Activated CD4-positive, alpha-beta T cell treated with anti-CD3 and anti-CD28 coated beads, Interleukin-2, Interleukin-4, amounts not matched to agents 100 ng/mL and 50 ng/mL, durations not matched to agents 16 hours and 8 hours (primary cell): ENCODE results near the gene IP6K1.
"Not testable (repeated sequence)": the region's sequence is repeated elsewhere in the genome, so short reads cannot be mapped to it uniquely, and the experiment has no call there.

Source experiments
- DNase-seq: peaks from one replicate; pipeline ENCODE4 v3.0.0-alpha.2; 2020; ENCODE audit warnings: low spot score

The IP6K1 gene

DNA sequence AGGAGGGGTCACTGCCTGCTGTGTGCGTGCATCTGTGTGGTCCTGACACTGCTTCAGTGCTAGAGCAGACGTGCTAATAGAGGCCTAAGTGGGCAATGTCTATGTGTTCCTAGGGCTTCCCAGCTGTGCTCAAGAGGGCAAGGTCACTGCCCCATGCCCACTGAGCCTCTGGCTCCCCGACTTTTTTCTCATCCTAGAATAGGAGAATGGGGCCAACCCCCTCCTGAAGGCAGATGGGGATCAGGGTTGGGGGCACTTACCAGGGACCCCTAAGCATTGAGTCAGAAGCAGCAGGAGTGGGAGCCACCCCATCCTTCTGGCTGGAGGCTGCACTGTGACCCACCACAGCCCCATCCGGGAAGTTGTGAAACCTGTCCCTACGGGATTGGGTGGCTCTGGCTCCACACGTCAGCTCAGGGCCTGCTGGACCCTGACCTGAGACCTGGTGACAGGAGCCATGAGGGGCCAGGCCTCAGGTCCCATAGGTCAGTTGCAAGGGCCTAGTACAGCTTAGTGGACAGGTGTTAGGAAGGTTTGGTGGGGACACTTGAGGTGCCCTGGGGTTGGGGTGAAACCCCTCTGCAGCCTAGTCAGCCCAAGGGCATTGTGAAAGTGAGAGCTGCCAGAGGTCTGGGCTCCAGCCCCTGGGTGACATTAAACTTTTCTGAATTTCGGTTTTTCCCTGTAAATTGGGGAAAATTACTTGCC lies 97.8 kb downstream of the IP6K1 start:
- not testable (repeated sequence) for DNase-seq

DNA sequence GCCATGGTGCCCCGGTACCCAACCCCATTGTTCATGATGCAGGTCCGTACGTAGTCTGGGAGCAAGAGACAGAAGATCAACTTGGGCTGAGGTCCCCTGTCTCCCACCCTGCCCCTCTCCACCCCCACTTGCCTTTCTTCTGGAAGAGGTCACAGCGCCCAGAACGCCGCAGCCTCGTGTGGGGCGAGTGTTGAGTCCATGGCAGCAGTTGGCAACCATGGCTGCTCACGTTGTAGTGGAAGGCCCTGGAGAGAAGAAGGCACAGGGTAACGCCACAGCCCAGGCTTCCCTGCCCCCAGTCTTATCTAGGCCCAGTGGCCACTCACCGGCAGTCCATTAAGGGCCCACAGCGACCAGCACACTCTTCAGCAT lies 98.9 kb downstream of the IP6K1 start:
- DNase-seq, result not testable (repeated sequence)

- DNase-seq, result peak; percentile 30
Observed at GRCh38 chr3:49686769-49687423, 99.4 kb downstream of the IP6K1 start.

DNA sequence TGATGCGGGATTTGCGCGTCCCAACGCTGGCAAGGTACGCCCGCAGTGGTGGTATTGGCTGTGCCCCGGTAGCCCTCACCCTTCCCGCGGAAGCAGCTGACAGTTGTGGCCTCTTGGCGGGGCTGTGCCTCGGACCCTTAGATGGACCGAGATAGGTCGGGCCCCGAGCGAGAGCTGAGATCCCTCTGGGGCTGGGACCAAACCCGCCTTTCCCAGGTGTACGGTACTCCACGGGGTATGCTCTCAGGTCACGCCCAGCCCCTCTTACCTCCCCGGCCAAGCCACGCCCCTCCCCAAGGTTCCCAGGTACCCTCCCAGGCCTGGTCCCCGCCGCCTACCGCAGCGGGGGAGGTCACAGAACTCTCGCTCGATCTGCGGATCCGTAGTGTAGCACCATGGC lies 100.0 kb downstream of the IP6K1 start:
- not testable (repeated sequence) for DNase-seq

- not testable (repeated sequence) for DNase-seq
Observed at GRCh38 chr3:49685846-49686245, 100.5 kb downstream of the IP6K1 start.

DNA sequence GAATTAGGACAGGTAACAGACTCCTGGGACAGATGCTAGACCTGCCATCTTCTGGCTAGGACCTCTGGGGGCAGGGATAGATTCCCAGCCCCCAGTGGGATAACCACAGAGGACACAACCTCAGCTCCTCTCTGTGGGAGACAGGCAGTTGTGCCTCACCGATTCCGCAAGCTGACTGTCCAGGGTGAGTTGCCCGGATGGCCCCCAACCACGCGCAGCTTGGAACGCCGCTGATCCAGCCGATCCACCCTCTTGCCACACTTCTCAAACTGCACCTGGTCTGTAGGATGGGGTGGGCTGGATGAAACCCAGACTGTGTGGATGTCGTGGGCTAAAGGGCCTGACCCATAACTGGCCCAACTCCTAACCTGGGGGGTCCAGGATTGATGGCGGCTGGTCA lies 101.2 kb downstream of the IP6K1 start:
- DNase-seq, result not testable (repeated sequence)

GRCh38 chr3:49684453-49684852 lies 101.9 kb downstream of the IP6K1 start:
- not testable (repeated sequence) for DNase-seq

- DNase-seq, result no peak
Observed at GRCh38 chr3:49683162-49683561, 103.2 kb downstream of the IP6K1 start.

- no peak for DNase-seq
Observed at GRCh38 chr3:49681543-49681942, 104.8 kb downstream of the IP6K1 start.

- DNase-seq, result no peak
Observed at GRCh38 chr3:49681232-49681522, 105.2 kb downstream of the IP6K1 start.

GRCh38 chr3:49680493-49681231 lies 105.7 kb downstream of the IP6K1 start:
- no peak for DNase-seq

GRCh38 chr3:49675912-49676311 lies 110.4 kb downstream of the IP6K1 start:
- DNase-seq, result no peak

GRCh38 chr3:49674497-49674983 lies 111.8 kb downstream of the IP6K1 start:
- DNase-seq, result no peak
